HTERT RPE-1 (cell line): ENCODE measurements around the gene UBE2O.

Source experiments
- in situ Hi-C: fragments of 300-500 bp; cut with MboI; formaldehyde crosslinking; loops from 4 replicates; pipeline ENCODE4 v1.14.3; 2020; ENCODE audit warnings: low sequenced_read_pairs

The UBE2O gene

DNA sequence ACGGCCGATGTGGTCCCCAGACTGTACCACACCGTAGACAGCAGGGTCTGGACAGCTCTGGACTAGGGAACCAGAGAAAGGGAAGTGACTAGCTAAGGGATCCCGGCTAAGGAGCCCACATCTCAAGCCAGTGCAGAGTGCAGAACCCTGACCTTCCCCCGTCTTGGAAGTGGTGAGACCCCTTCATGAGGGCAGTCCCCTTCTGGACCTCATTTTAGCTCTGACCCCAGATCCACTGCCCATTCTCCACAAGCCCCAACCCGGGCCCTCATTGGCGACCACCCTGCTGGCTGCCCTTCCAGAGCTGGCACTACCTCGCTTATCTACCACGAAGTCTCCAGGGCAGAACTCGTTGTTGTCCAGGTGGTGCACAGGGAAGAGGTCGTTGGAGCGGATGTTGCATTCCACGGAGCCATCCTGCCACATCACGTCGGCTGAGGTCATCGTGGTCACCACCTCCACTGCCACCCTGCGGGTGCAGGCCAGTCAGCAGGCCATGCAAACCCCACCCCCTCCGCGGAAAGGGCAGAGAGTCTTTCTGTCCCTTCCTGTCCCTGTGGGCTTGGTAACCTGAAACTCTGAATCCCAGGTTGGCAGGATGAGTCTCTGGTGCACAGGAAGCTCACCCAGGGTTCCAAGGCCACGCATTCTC is 54.3 kb downstream of the UBE2O start:
- in situ Hi-C loops = no loop called here

DNA sequence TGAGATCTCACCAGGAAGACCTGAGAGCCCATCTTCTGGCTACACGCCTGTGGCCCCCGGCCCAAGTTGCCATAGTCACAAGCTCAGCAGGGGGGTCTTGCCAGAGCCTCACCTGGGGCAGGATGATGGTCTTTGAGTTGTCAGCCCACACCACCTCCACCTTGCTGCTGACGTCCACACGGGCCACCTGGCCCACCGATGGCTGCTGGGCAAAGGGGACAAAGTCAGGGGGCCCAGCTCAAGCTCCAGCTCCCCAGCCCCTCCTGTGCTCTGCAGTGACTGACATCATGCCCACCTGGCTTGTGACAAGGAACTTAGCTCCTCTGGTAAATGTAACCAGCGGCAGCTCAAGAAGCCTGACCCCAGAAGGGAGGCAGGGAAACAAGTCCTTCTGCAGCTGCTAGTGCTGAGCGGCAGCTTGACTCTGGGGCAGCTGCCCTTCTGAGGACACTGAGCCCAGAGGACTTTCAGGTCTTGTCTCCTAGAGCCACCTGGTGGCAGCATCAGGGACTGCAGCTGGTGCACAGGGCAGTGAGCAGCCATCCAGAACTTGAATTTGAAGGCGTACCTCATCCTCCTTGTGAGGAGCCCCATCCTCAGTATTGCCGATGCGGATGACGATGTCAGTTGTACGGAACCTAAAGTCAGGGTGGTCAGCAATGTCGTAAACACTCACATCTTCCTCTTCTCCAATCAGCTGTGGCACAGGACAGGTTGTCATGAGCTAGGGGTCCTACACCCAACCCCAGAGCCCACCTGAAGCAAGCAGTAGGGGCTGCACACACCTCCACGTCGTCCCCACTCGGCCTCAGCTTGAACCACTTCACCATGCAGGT is 55.0 kb downstream of the UBE2O start:
- in situ Hi-C loops = no loop called here

DNA sequence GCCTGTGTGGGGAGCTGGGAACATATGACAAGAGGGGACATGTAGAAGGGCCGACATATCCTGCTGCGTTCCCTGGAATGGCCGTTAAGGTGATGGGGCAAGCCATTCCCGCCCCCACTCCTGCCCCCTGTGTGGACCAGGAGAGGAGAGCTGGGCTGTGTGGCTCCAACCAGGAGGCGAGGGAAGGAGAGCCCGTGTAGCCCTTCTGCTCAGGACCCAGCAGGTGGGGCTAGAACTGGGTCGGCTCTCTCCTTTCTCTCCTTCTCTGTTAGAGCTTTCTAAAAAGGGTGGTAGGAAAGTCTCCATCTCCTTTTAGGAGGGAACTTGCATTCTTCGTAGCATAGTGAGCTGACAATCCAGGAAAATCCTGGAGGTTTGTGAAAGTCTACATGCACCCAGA is 55.8 kb downstream of the UBE2O start:
- in situ Hi-C loops = no loop called here

DNA sequence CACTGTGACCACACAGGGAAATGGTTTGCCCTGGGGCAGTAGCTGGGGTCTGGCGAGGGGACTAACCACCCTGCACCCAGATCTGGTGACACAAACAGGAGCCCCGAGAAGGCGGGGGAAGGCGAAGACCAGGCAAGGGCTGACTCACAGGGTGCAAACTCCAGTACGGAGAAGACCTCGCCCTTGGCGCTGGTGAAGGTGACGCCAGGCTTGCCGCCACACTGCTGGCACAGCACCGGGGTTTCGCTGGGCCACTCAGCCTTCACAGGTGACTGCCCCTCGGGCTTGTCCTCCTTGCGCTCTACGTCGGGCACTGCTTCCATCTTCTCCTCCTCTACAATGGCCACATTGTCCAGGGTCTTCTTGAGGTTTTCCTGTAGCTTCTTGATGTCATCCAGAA is 57.0 kb downstream of the UBE2O start:
- in situ Hi-C loops = no loop called here

DNA sequence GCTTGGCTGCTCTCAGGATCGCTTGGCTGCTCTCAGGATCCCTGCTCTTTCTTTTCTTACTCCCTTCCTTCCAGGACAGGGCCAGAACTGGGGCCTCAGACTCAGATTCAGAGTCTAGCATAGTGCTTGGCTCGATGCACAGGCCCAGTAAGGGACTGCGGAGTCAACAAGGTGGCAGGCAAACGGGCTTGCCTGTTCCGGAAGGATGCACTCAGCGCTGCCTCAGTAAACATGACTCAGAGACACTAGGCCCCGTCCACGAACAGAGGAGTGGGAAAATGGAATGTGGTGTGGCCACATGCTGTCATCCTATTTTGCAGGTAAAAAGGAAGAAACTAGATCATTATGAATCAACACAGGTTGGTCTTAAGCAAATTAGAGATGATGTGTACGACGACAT is 58.8 kb downstream of the UBE2O start:
- in situ Hi-C loops = no loop called here

DNA sequence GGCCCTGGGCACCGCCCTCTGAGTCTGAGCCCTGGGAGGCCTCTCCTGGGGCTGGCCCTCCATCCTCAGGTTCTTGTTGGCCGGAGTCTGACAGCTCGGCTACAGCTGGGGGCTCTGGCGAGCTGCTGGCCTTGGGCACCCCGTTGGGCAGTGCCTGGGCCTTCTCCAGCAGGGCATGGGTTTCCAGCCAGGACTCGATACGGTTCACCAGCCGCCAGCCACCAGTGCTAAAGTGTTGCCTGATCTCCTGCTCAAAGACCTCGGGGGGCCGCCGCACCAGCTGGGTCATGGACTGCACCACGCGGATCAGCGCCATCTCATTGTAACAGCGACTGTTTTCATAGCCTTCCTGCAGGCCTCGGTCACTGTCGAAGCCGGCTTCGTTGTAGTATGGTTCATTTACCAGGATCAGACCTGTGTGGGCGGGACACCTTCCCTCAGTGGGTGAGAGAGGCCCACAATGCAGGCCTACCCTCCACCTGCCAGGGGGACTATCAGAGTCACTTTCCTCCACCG is 61.7 kb downstream of the UBE2O start:
- in situ Hi-C loops = no loop called here

- in situ Hi-C loops = no loop called here
Observed at GRCh38 chr17:76390003-76390421, 62.9 kb downstream of the UBE2O start.

GRCh38 chr17:76388966-76389888 is 63.7 kb downstream of the UBE2O start:
- in situ Hi-C loops = no loop called here

- in situ Hi-C loops = no loop called here
Observed at GRCh38 chr17:76386966-76387765, 65.8 kb downstream of the UBE2O start.

- in situ Hi-C loops = no loop called here
Observed at GRCh38 chr17:76385892-76386786, 66.8 kb downstream of the UBE2O start.

DNA sequence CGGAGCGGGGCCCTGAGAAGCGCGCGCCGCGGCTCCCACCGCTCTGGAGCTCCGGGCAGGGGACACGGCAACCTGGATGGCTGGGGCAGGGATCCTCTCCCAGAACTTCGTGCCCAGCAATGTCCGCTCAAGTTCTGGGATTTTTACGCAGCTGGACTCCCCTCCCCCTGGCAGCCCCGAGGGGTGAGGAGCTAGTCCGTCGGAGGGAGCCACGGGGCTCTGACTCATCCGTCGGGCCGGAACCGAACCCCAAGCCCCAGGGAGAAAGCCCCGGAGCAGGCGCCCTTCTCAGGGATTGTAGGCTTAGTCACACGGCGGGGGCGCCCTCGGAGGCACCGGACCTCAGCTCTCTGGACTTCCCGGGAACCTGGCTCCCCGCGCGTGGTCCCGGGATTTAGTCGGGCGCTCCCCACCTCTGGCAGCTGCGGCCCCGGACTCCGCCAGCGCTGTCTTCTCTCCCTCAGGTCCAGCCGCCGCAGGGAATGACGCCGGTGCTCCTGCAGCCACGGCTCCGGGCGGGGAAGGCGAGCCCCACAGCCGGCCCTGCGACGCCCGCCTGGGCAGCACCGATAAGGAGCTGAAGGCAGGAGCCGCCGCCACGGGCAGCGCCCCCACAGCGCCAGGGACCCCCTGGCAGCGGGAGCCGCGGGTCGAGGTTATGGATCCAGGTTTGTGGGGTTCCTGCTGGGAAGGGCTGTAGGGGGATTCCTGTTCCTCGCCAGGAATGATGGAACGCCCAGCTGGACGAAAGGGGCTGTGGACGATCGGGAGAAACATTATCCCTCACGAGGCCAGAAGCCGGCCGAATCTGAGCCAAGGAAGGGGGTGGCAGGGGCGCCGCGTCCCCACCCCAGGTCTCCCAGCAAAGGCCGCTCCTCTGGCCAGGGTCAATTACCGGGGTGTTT is 67.7 kb downstream of the UBE2O start:
- in situ Hi-C loops = no loop called here

DNA sequence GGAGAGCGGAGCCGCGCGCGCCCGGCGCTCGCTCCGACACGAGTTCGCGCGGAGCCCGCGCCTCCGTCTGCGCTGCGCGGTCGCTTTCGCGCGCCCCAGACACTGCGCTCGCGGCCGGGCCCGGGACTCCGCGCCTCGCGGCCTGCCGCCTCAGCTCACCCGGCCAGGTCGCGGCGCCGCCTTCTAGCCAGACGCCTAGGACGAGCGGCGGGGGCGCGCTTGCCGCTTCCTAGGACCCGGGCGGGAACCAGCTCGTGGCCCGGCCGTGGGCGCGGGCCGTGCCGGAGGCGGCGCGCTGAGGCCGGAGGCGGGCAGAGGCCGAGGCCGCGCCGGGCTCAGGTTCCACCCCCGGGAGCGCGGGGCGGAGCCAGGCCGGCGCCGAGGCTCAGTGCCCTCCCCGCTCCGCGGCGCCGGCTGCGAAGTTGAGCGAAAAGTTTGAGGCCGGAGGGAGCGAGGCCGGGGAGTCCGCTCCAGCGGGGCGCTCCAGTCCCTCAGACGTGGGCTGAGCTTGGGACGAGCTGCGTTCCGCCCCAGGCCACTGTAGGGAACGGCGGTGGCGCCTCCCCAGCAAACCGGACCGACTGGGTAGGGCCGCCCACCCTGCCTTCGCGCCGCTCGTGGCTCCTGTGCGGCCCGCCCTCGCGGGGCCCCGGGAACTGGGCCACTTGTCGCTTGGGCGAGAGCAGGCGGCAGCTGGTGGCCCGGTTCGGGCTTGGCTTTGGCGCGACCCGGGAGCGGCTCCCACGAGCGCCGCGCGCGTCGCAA is 68.5 kb downstream of the UBE2O start, which contains the start of gene SPHK1:
TSS of gene SPHK1 (plus strand) at position 388 of the 765 bp plus-strand sequence. CDS start 1,036 bp downstream, outside the sequence.
- in situ Hi-C loops = no loop called here

- in situ Hi-C loops = no loop called here
Observed at GRCh38 chr17:76383546-76384221, 69.3 kb downstream of the UBE2O start.

DNA sequence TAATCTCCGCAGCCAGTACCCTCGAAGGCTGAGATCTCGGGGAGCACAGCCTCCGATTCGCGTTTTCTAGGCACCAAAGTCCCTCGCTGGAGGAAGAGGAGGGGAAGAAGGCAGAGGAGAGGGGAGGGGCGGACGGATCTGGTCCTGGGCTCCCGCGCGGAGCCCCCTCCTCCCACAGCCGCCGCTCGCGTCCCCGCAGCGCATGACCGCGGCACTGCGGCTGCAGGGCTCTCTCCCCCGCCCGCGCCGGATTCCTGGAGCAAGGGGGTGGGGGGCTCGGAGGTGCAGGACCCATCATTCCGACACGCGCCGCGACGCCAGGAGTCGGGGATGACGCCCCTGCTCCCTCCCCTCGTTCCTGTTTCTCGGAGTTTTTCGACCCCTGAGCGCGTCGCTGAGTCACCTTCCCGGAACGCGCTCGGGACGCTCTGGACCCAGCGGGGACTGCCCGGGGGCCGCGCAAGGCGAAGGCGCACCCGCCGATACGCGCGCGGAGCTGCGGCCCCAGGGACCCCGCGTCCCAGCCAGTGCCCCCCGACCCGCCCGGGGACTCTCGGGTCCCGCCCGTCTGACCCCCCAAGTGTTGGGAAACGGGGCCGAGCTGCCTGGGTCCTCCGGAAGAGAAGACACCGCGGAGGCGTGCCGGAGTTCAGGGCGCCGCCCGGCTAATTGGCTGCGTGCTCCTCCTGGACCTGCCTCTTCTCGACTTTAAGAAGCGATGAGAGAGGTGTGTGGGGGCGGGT is 70.0 kb downstream of the UBE2O start:
- in situ Hi-C loops = no loop called here

GRCh38 chr17:76382351-76382802 is 70.6 kb downstream of the UBE2O start:
- in situ Hi-C loops = no loop called here
